Measurements from ENCODE around the gene HOXB7.
A peak's percentile ranks its signal among the peaks of the same experiment; 100 is the strongest.

The HOXB7 gene

GRCh38 chr17:48579471-48579759, 31.4 kb downstream of the HOXB7 start:
- no peak for DNase-seq (ENCODE audit: low read depth)

GRCh38 chr17:48578616-48579470, 32.0 kb downstream of the HOXB7 start:
- DNase-seq (ENCODE audit: low read depth) = no peak

- DNase-seq (ENCODE audit: low read depth) = peak; percentile 64
Measured at GRCh38 chr17:48577946-48578615, 32.7 kb downstream of the HOXB7 start, which contains the start of gene HOXB4. Gene HOXB4 (minus strand): TSS chr17:48578350. CDS start chr17:48578319, 31 bp downstream.

- no peak for DNase-seq (ENCODE audit: low read depth)
Measured at GRCh38 chr17:48577330-48577945, 33.4 kb downstream of the HOXB7 start.

GRCh38 chr17:48576479-48577309, 34.1 kb downstream of the HOXB7 start:
- no peak for DNase-seq (ENCODE audit: low read depth)

- no peak for DNase-seq (ENCODE audit: low read depth)
Measured at GRCh38 chr17:48575673-48576478, 34.9 kb downstream of the HOXB7 start.

GRCh38 chr17:48575066-48575582, 35.7 kb downstream of the HOXB7 start:
- DNase-seq (ENCODE audit: low read depth) = no peak

- no peak for DNase-seq (ENCODE audit: low read depth)
Measured at GRCh38 chr17:48574505-48575065, 36.2 kb downstream of the HOXB7 start.

- no peak for DNase-seq (ENCODE audit: low read depth)
Measured at GRCh38 chr17:48571826-48572417, 38.9 kb downstream of the HOXB7 start.

GRCh38 chr17:48571024-48571818, 39.6 kb downstream of the HOXB7 start:
- DNase-seq (ENCODE audit: low read depth) = no peak

- no peak for DNase-seq (ENCODE audit: low read depth)
Measured at GRCh38 chr17:48570325-48571023, 40.3 kb downstream of the HOXB7 start.

GRCh38 chr17:48569674-48570324, 41.0 kb downstream of the HOXB7 start:
- DNase-seq (ENCODE audit: low read depth) = no peak

GRCh38 chr17:48569240-48569582, 41.6 kb downstream of the HOXB7 start:
- DNase-seq (ENCODE audit: low read depth) = no peak

- DNase-seq (ENCODE audit: low read depth) = no peak
Measured at GRCh38 chr17:48568499-48569239, 42.1 kb downstream of the HOXB7 start.

GRCh38 chr17:48567646-48568354, 43.0 kb downstream of the HOXB7 start:
- no peak for DNase-seq (ENCODE audit: low read depth)

GRCh38 chr17:48567209-48567608, 43.6 kb downstream of the HOXB7 start:
- no peak for DNase-seq (ENCODE audit: low read depth)

GRCh38 chr17:48566717-48567116, 44.1 kb downstream of the HOXB7 start:
- no peak for DNase-seq (ENCODE audit: low read depth)

All from T follicular helper cell (primary cell).